NT2/D1 (cell line): ENCODE data around the gene TTC3.
"Not testable (repeated sequence)": the region's sequence is repeated elsewhere in the genome, so short reads cannot be mapped to it uniquely, and the experiment has no call there.

ENCODE experiments used
- YY1 ChIP-seq: IDR thresholded peaks from 2 replicates; pipeline ENCODE4 v1.6.1; 2011; ENCODE audit not compliant: insufficient read length, insufficient read depth
- ZNF274 ChIP-seq: IDR thresholded peaks from 2 replicates; pipeline ENCODE4 v1.6.1; 2011; ENCODE audit warnings: mild to moderate bottlenecking, low read depth, low read length

DNA sequence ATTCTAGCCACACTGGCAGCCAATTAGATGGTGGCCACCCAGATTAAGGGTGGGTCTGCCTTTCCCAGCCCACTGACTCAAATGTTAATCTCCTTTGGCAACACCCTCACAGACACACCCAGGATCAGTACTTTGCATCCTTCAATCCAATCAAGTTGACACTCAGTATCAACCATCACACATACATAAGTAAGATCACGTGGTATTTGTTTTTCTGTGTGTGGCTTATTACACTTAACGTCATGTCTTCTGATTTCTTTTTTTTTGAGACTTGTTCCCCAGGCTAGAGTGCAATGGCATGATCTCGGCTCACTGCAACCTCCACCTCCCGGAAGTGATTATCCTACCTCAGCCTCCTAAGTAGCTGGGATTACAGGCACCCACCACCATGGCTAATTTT is 38.7 kb upstream of the TTC3 start:
- TF ChIP-seq ZNF274, YY1: not testable (repeated sequence)
